Esophagus squamous epithelium (tissue), 5 donors: ENCODE results near the gene DAPK1. TPM values are rescaled to one million over a fixed set of nuclear protein-coding genes. Genes with fewer than 3 reads are reported as not detected.

Experiments
- DNase-seq: peaks from one replicate; lab custom pipeline; 2025; lab: John Stamatoyannopoulos, UW
- H3K27ac ChIP-seq, 4 donors: fragments of 200-600 bp; sonication (generic); one replicate each; pipeline ENCODE4 v1.5.1; 2016 to 2019; ENCODE audit warnings: mild to moderate bottlenecking in 1 of 4
- H3K27me3 ChIP-seq, 4 donors: fragments of 200-600 bp; sonication (generic); 1 replicate in 3 of 4; 2 replicates in 1 of 4; pipeline versions ENCODE4 v1.5.1 to v1.6.0; 2017 to 2021; ENCODE audit warnings: antibody characterized with exemption in 1 of 4
- H3K36me3 ChIP-seq, 3 donors: fragments of 200-600 bp; sonication (generic); one replicate each; pipeline ENCODE4 v1.5.1; 2016 to 2019
- H3K4me1 ChIP-seq, 3 donors: fragments of 200-600 bp; sonication (generic); one replicate each; pipeline ENCODE4 v1.5.1; 2017 to 2019
- H3K4me3 ChIP-seq, 4 donors: fragments of 200-600 bp; sonication (generic); 1 replicate in 3 of 4; 2 replicates in 1 of 4; pipeline ENCODE4 v1.5.1; 2016 to 2019; ENCODE audit warnings: mild to moderate bottlenecking in 2 of 4, moderate library complexity in 1 of 4
- H3K9me3 ChIP-seq, 3 donors: fragments of 200-600 bp; sonication (generic); one replicate each; pipeline ENCODE4 v1.5.1; 2016 to 2019
- CTCF ChIP-seq, 6 experiments: fragments of 450-650 bp in 4 of 6; fragments of 200-600 bp in 2 of 6; sonication (generic) in 2 of 6; IDR thresholded peaks; one replicate each; pipeline ENCODE4 v1.5.1; 2016 to 2019; ENCODE audit warnings: antibody characterized with exemption in 6 of 6, mild to moderate bottlenecking in 4 of 6, moderate library complexity in 4 of 6
- POLR2A ChIP-seq, 4 donors: fragments of 450-650 bp; IDR thresholded peaks; one replicate each; pipeline ENCODE4 v1.6.1; 2017; ENCODE audit warnings: antibody characterized with exemption in 4 of 4, mild to moderate bottlenecking in 4 of 4, moderate library complexity in 3 of 4
- WGBS, 2 donors: methylation state at CpG; one replicate each; pipeline ENCODE4 v1.1.5; 2018; 5-methylcytosine and 5-hydroxymethylcytosine counted together
- intact Hi-C: fragments of 100-400 bp; cut with DNase I; formaldehyde crosslinking; loops from one replicate; pipeline ENCODE4 v1.15.0; 2022
- total RNA-seq, 4 donors: library from RNA; depleted of rRNA; stranded (reverse); fragments of >200 nt; gene quantifications; one replicate each; pipeline ENCODE4 v1.1.0, GENCODE V29; 2016
- donor health status: DM: yes; HTN: yes; CAD: no.

DAPK1 gene
- total RNA-seq, 4 donors from 2014 or later: 2.2 to 14.5 (median 5.5) TPM

- H3K4me3 ChIP-seq: no peak overlapping the region
- intact Hi-C loops: no loop called here
- WGBS, 2 donors: 79 to 82% methylated on average over 9 of the region's 9 CpGs
- no peaks in the 10 kb centered on the region for H3K27me3 ChIP-seq
- no peak for TF ChIP-seq POLR2A (IDR thresholded peaks at IDR 0.05)
- TF ChIP-seq CTCF (IDR thresholded peaks at IDR 0.05): no peak
- H3K36me3 ChIP-seq: no peaks in the 10 kb centered on the region
- no peak for DNase-seq
- H3K9me3 ChIP-seq: no peaks in the 10 kb centered on the region
- peaks cover 0 to 3% (median 0%) of the 10 kb centered on the region in 3 donors for H3K4me1 ChIP-seq
- no peak overlapping the region for H3K27ac ChIP-seq
These were observed 89.2 kb downstream of the DAPK1 start for GRCh38 chr9:87586731-87587355.

- peaks cover 1 to 2% (median 2%) of the 10 kb centered on the region in 3 donors for H3K4me1 ChIP-seq
- no peaks in the 10 kb centered on the region for H3K36me3 ChIP-seq
- H3K4me3 ChIP-seq: no peak overlapping the region
- WGBS, 2 donors: 84 to 92% methylated on average over 6 of the region's 6 CpGs
- TF ChIP-seq POLR2A (IDR thresholded peaks at IDR 0.05) (no peak), CTCF (IDR thresholded peaks at IDR 0.05) (no peak)
- H3K27ac ChIP-seq: no peak overlapping the region
- intact Hi-C loops: no loop called here
- no peaks in the 10 kb centered on the region for H3K27me3 ChIP-seq
- DNase-seq: no peak
- no peaks in the 10 kb centered on the region for H3K9me3 ChIP-seq
These were observed 89.7 kb downstream of the DAPK1 start for GRCh38 chr9:87587356-87587745.

- no peak overlapping the region for H3K4me3 ChIP-seq
- WGBS, 2 donors: 94 to 100% methylated on average over 2 of the region's 2 CpGs
- no peak for TF ChIP-seq POLR2A (IDR thresholded peaks at IDR 0.05)
- TF ChIP-seq CTCF (IDR thresholded peaks at IDR 0.05): no peak
- H3K36me3 ChIP-seq: no peaks in the 10 kb centered on the region
- no peak overlapping the region for H3K27ac ChIP-seq
- intact Hi-C loops: no loop called here
- no peak for DNase-seq
- H3K4me1 ChIP-seq: peaks cover 5 to 7% (median 6%) of the 10 kb centered on the region in 3 donors
- H3K27me3 ChIP-seq: no peaks in the 10 kb centered on the region
- no peaks in the 10 kb centered on the region for H3K9me3 ChIP-seq
These were observed 90.2 kb downstream of the DAPK1 start for GRCh38 chr9:87587864-87588263.

- no peak for TF ChIP-seq POLR2A (IDR thresholded peaks at IDR 0.05)
- TF ChIP-seq CTCF (IDR thresholded peaks at IDR 0.05): no peak
- no peak overlapping the region for H3K27ac ChIP-seq
- H3K9me3 ChIP-seq: no peaks in the 10 kb centered on the region
- no peak for DNase-seq
- H3K36me3 ChIP-seq: no peaks in the 10 kb centered on the region
- H3K27me3 ChIP-seq: no peaks in the 10 kb centered on the region
- no peak overlapping the region for H3K4me3 ChIP-seq
- H3K4me1 ChIP-seq: peaks cover 7 to 12% (median 11%) of the 10 kb centered on the region in 3 donors
- intact Hi-C loops: no loop called here
These were observed 90.7 kb downstream of the DAPK1 start for GRCh38 chr9:87588339-87588738.

GRCh38 chr9:87590996-87591395 is 93.3 kb downstream of the DAPK1 start:
- H3K27me3 ChIP-seq: peaks cover 0 to under 1% (median 0%) of the 10 kb centered on the region in 4 donors
- 77 to 83% methylated on average over 1 to 2 of the region's 2 CpGs for whole genome bisulfite sequencing, 2 donors
- TF ChIP-seq CTCF (IDR thresholded peaks at IDR 0.05) (no peak), POLR2A (IDR thresholded peaks at IDR 0.05) (no peak)
- H3K4me3 ChIP-seq: no peak overlapping the region
- no peak overlapping the region for H3K27ac ChIP-seq
- peaks cover 7 to 12% (median 12%) of the 10 kb centered on the region in 3 donors for H3K4me1 ChIP-seq
- intact Hi-C loops: no loop called here
- no peaks in the 10 kb centered on the region for H3K9me3 ChIP-seq
- no peak for DNase-seq
- H3K36me3 ChIP-seq: no peaks in the 10 kb centered on the region
